HepG2 (cell line): ENCODE measurements around the gene GRIN2C. TPM values are rescaled to one million over a fixed set of nuclear protein-coding genes. Genes with fewer than 3 reads are reported as not detected.

ENCODE experiments used
- ATF4 ChIP-seq, 2 experiments: fragments of 450-650 bp in 1 of 2; sonication (generic) in 1 of 2; formaldehyde crosslinking; IDR thresholded peaks; 2 replicates each; pipeline versions ENCODE4 v1.5.0 to v1.8.0; 2020 to 2022; ENCODE audit warnings: mild to moderate bottlenecking in 1 of 2, missing genetic modification reagents in 1 of 2
- CBX5 ChIP-seq: sonication (generic); formaldehyde crosslinking; IDR thresholded peaks from 2 replicates; pipeline ENCODE4 v1.4.0; 2020; ENCODE audit warnings: missing genetic modification reagents, borderline replicate concordance
- CTCF ChIP-seq: sonication (generic); formaldehyde crosslinking; IDR thresholded peaks from 2 replicates; pipeline ENCODE4 v1.5.0; 2020; ENCODE audit warnings: mild to moderate bottlenecking, missing genetic modification reagents, moderate library complexity
- FOXA3 ChIP-seq: IDR thresholded peaks from 2 replicates; pipeline ENCODE4 v1.6.1; 2016; ENCODE audit warnings: missing genetic modification reagents, missing compliant biosample characterization
- MLLT10 ChIP-seq: sonication (generic); formaldehyde crosslinking; IDR thresholded peaks from 2 replicates; pipeline ENCODE4 v1.4.0; 2020; ENCODE audit warnings: missing genetic modification reagents
- NBN ChIP-seq: fragments of 450-650 bp; conservative IDR thresholded peaks from 2 replicates; pipeline ENCODE4 v1.6.1; 2017
- NFAT5 ChIP-seq: sonication (generic); formaldehyde crosslinking; IDR thresholded peaks from 2 replicates; pipeline ENCODE4 v1.4.0; 2020; ENCODE audit warnings: missing genetic modification reagents
- REXO4 ChIP-seq: sonication (generic); formaldehyde crosslinking; IDR thresholded peaks from 2 replicates; pipeline ENCODE4 v1.8.0; 2022; ENCODE audit warnings: missing genetic modification reagents, mild to moderate bottlenecking, borderline replicate concordance
- RFXANK ChIP-seq: IDR thresholded peaks from 2 replicates; pipeline ENCODE4 v1.6.1; 2016
- SIN3B ChIP-seq: fragments of 150-350 bp; IDR thresholded peaks from 2 replicates; pipeline ENCODE4 v1.6.1; 2014; ENCODE audit warnings: low read length
- SNAPC2 ChIP-seq: sonication (generic); formaldehyde crosslinking; IDR thresholded peaks from 2 replicates; pipeline ENCODE4 v1.8.1; 2022; ENCODE audit warnings: mild to moderate bottlenecking, missing genetic modification reagents
- SP4 ChIP-seq: sonication (generic); formaldehyde crosslinking; IDR thresholded peaks from 2 replicates; pipeline ENCODE4 v1.8.1; 2023; ENCODE audit warnings: mild to moderate bottlenecking, missing genetic modification reagents
- SUZ12 ChIP-seq: fragments of 150-350 bp; IDR thresholded peaks from 2 replicates; pipeline ENCODE4 v1.6.1; 2014; ENCODE audit warnings: low read depth, low read length
- TAF1 ChIP-seq: sonication (generic); formaldehyde crosslinking; IDR thresholded peaks from 2 replicates; pipeline ENCODE4 v1.4.0; 2020; ENCODE audit warnings: missing genetic modification reagents
- ZBTB33 ChIP-seq: sonication (generic); formaldehyde crosslinking; IDR thresholded peaks from 2 replicates; pipeline ENCODE4 v1.4.0; 2020; ENCODE audit warnings: missing genetic modification reagents
- ZBTB7A ChIP-seq: sonication (generic); formaldehyde crosslinking; IDR thresholded peaks from 2 replicates; pipeline ENCODE4 v1.8.0; 2022; ENCODE audit warnings: mild to moderate bottlenecking, missing genetic modification reagents
- ZMYM4 ChIP-seq: sonication (generic); formaldehyde crosslinking; IDR thresholded peaks from 2 replicates; pipeline ENCODE4 v1.8.1; 2023; ENCODE audit warnings: mild to moderate bottlenecking, missing genetic modification reagents
- ZNF512 ChIP-seq: sonication (generic); formaldehyde crosslinking; IDR thresholded peaks from 2 replicates; pipeline ENCODE4 v1.4.0; 2020; ENCODE audit warnings: mild to moderate bottlenecking, missing genetic modification reagents
- polyA plus RNA-seq, 8 experiments: library from polyadenylated mRNA; depleted of rRNA in 3 of 8; stranded (reverse) in 7 of 8; unstranded in 1 of 8; fragments of >200 nt; fragmentation: Illumina TruSeq in 4 of 8; extraction: Trizol in 4 of 8; gene quantifications; 2 replicates each; pipeline versions ENCODE4 v1.2.1 to v1.2.3, GENCODE V29; 2011 to 2016; ENCODE audit warnings: low read depth in 4 of 8, missing spikeins in 1 of 8, mixed read lengths in 1 of 8; ENCODE audit not compliant: insufficient read depth in 1 of 8
- total RNA-seq, 5 experiments: library from RNA; depleted of rRNA; stranded (reverse); fragments of >200 nt; fragmentation: Illumina TruSeq; extraction: Trizol; gene quantifications; 2 replicates each; pipeline ENCODE4 v1.2.3, GENCODE V29; 2016; ENCODE audit warnings: low read depth in 1 of 5

GRIN2C gene
- total and polyA plus RNA-seq, 2 of the 13 experiments (the other 11 are each of a cell fraction or from before 2014, with no cell fraction given) = 0.03 to 0.11 TPM

- TF ChIP-seq NFAT5 = peak; percentile 73; the same call in 1 of the 2 replicates
- TF ChIP-seq SUZ12 = no peak
- peak in 1 of 2 experiments; percentile 70; a peak in 2 of 4 replicates for TF ChIP-seq ATF4 (CRISPR knock-in tag; IDR thresholded peaks at IDR 0.05)
- peak; percentile 83; the same call in 1 of the 2 replicates for TF ChIP-seq CBX5 (CRISPR knock-in tag)
- no peak for TF ChIP-seq RFXANK (CRISPR knock-in tag)
- TF ChIP-seq ZBTB7A = no peak
- peak; percentile 12; the same call in 1 of the 2 replicates for TF ChIP-seq TAF1 (CRISPR knock-in tag)
- no peak for TF ChIP-seq CTCF (CRISPR knock-in tag)
- TF ChIP-seq REXO4 = no peak
- TF ChIP-seq FOXA3 (CRISPR knock-in tag) = peak; percentile 67
- peak; percentile 71 for TF ChIP-seq SIN3B
- TF ChIP-seq SP4 (CRISPR knock-in tag) = peak; percentile 98
- TF ChIP-seq ZMYM4 (CRISPR knock-in tag) = peak; percentile 97
- no peak for TF ChIP-seq MLLT10 (CRISPR knock-in tag)
- no peak for TF ChIP-seq SNAPC2 (CRISPR knock-in tag)
- no peak for TF ChIP-seq NBN
- peak; percentile 21; the same call in 1 of the 2 replicates for TF ChIP-seq ZBTB33 (CRISPR knock-in tag)
- no peak for TF ChIP-seq ZNF512
Observed at GRCh38 chr17:74873037-74873873, 13.6 kb upstream of the GRIN2C start (continued).
